Spinal cord (tissue), 10 donors: ENCODE measurements around the gene NTRK2. TPM values are rescaled to one million over a fixed set of nuclear protein-coding genes. Genes with fewer than 3 reads are reported as not detected.

Experiments used
- DNase-seq, 6 donors: peaks; one replicate each; pipeline versions ENCODE4 v3.0.0 to v3.0.0-alpha.2; 2013 to 2015; ENCODE audit warnings: low spot score in 6 of 6, low read depth in 4 of 6
- H3K27ac ChIP-seq: one replicate; pipeline ENCODE4 v1.5.1; 2013; ENCODE audit warnings: low read depth, low read length, control low read depth
- H3K27me3 ChIP-seq: one replicate; pipeline ENCODE4 v1.6.1; 2013; ENCODE audit warnings: low read length; ENCODE audit not compliant: control insufficient read depth, insufficient read depth
- H3K36me3 ChIP-seq: one replicate; pipeline ENCODE4 v1.6.1; 2013; ENCODE audit warnings: low read length; ENCODE audit not compliant: control insufficient read depth, insufficient read depth
- H3K4me1 ChIP-seq: one replicate; pipeline ENCODE4 v1.6.1; 2013; ENCODE audit warnings: low read length; ENCODE audit not compliant: control insufficient read depth, insufficient read depth
- H3K4me3 ChIP-seq: one replicate; pipeline ENCODE4 v1.5.1; 2013; ENCODE audit warnings: low read depth, low read length, control low read depth
- H3K9me3 ChIP-seq: one replicate; pipeline ENCODE4 v1.6.1; 2013; ENCODE audit warnings: low read length; ENCODE audit not compliant: control insufficient read depth, insufficient read depth
- WGBS: methylation state at CpG from one replicate; pipeline ENCODE4 v1.1.5; 2013; ENCODE audit warnings: missing lambda C conversion rate; ENCODE audit not compliant: insufficient coverage; 5-methylcytosine and 5-hydroxymethylcytosine counted together
- polyA plus RNA-seq, 2 donors: library from polyadenylated mRNA; unstranded; fragments of 120-200 nt; gene quantifications; one replicate each; pipeline ENCODE4 v1.2.1, GENCODE V29; 2013; ENCODE audit not compliant: insufficient read length in 2 of 2
- total RNA-seq, 2 donors: library from RNA; depleted of rRNA in 1 of 2; stranded (reverse); fragments of 120-200 nt in 1 of 2; fragments of >200 nt in 1 of 2; gene quantifications; one replicate each; pipeline versions ENCODE4 v1.2.3 to v1.2.4, GENCODE V29; 2013 to 2014
- donor health status: healthy.

The NTRK2 gene
- total and polyA plus RNA-seq, 4 donors: 119 to 185 (median 146) TPM

DNA sequence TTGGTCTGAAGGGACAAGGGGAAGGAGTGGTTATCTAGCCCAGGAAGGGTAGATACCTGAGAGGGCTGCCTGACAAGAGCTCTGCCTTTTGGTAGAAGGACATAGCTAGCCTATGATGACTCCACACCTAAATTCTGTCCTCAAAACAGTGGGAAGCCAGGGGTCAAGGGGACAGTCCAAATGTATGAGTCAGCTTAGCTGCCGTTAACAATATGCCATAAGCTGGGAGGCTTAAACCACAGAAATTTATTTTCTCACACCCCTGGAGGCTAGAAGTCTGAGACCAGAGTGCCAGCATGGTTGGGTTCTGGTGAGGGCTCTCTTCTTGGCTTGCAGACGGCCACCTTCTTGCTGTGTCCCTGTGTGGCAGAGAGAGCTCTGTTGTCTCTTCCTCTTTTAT lies 306.4 kb downstream of the NTRK2 start:
- WGBS: no CpG with 5 or more reads among the region's 2 CpGs

DNA sequence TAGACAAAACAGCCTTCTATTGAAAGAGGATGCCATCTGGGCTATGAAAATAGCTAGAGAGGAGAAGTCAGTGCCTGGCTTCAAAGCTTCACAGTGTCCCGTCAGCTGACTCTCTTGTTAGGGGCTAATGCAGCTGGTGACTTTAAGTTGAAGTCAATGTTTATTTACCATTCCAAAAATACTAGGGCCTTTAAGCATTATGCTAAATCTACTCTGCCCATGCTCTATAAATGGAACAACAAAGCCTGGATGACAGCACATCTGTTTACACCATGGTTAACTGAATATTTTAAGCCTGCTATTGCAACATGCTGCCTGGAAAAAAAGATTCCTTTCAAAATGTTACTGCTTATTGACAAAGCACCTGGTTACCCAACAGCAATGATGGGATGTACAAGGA lies 309.1 kb downstream of the NTRK2 start:
- Histone ChIP-seq H3K27ac (no peak overlapping the region), H3K36me3 (no peaks in the 10 kb centered on the region), H3K9me3 (peaks cover 2% of the 10 kb centered on the region), H3K27me3 (no peaks in the 10 kb centered on the region), H3K4me3 (no peak overlapping the region), H3K4me1 (peaks cover 12% of the 10 kb centered on the region)
- no peak for DNase-seq
- no CpG with 5 or more reads among the region's 1 CpG for WGBS

More for the DNA sequence above, 306.4 kb downstream of the NTRK2 start:
- no peak overlapping the region for H3K4me3 ChIP-seq
- DNase-seq: no peak
- H3K9me3 ChIP-seq: peaks cover 2% of the 10 kb centered on the region
- H3K27ac ChIP-seq: peak overlapping the region; percentile 90
- peaks cover 12% of the 10 kb centered on the region for H3K4me1 ChIP-seq
- no peaks in the 10 kb centered on the region for H3K27me3 ChIP-seq
- H3K36me3 ChIP-seq: no peaks in the 10 kb centered on the region

DNA sequence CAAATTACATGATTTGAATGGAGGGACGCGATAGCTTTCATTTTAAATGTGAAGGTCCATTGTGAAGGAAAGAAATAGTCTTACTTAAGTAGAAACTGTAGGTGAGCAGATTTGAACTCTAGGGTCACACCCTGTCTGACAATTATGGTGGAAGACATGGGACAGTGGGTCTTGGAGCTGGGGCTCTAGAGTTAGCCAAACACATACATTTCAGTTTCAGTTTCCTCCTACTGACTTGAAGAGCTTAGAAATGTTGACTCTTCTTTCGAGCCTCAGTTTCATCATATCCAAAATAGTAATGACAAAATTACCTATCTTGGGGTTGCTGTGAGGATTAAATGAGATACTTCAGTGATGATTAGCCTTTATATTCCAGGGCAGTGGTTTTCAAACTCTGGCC lies 314.2 kb downstream of the NTRK2 start:
- DNase-seq: no peak
- no peak overlapping the region for H3K4me3 ChIP-seq
- H3K4me1 ChIP-seq: peaks cover 4% of the 10 kb centered on the region
- H3K9me3 ChIP-seq: no peaks in the 10 kb centered on the region
- WGBS: no CpG with 5 or more reads among the region's 3 CpGs
- no peaks in the 10 kb centered on the region for H3K36me3 ChIP-seq
- H3K27me3 ChIP-seq: no peaks in the 10 kb centered on the region
- H3K27ac ChIP-seq: no peak overlapping the region

DNA sequence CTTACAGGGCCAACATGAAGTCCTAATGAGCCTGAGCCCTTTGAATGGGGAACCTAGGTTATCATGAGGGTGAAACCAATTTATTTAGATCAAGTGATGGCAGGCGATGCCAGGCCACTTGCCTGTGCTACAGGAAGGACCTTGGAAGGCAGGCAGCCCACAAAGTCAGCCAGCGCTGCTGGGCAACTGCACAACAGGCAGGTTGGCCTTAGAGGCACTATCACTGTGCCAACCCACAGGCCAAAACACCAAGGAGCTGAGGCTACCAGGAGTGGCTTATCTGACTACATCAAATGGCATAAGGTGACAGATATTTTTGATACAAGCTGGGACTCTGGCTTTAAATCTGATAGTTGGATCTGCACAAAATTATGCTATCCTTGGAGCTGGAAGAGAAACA lies 319.1 kb downstream of the NTRK2 start:
- WGBS: 85% methylated on average over 2 of the region's 2 CpGs
- Histone ChIP-seq H3K4me1 (peaks cover 30% of the 10 kb centered on the region), H3K27ac (peak overlapping the region; percentile 67), H3K9me3 (no peaks in the 10 kb centered on the region), H3K4me3 (no peak overlapping the region), H3K36me3 (no peaks in the 10 kb centered on the region), H3K27me3 (no peaks in the 10 kb centered on the region)
- DNase-seq: peak in 1 of 6 donors; percentile 48

DNA sequence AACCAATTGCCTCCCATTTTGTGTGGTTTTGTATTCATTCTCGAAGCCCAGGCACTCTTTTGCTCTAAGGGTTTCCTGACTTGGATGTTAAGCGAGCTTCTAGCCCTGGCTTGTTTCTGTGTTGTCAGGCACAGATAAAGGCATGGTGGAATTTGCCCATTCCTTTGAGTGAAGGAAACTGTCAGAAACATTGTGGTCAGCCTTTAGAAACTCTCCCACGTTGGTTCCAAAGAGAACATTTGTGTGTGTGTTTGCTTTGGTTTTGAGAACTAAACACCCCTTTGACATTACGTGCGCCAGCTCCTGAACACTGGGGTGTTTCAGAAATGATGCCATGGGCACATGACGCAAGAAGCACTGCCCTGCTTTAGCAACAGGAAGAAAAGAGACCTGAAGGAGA lies 320.9 kb downstream of the NTRK2 start:
- DNase-seq: peak; percentile 57 to 91 (median 75)
- Histone ChIP-seq H3K27ac (peak overlapping the region; percentile 91), H3K4me1 (peaks cover 30% of the 10 kb centered on the region), H3K4me3 (no peak overlapping the region), H3K36me3 (no peaks in the 10 kb centered on the region), H3K27me3 (no peaks in the 10 kb centered on the region), H3K9me3 (no peaks in the 10 kb centered on the region)
- WGBS: no CpG with 5 or more reads among the region's 6 CpGs

DNA sequence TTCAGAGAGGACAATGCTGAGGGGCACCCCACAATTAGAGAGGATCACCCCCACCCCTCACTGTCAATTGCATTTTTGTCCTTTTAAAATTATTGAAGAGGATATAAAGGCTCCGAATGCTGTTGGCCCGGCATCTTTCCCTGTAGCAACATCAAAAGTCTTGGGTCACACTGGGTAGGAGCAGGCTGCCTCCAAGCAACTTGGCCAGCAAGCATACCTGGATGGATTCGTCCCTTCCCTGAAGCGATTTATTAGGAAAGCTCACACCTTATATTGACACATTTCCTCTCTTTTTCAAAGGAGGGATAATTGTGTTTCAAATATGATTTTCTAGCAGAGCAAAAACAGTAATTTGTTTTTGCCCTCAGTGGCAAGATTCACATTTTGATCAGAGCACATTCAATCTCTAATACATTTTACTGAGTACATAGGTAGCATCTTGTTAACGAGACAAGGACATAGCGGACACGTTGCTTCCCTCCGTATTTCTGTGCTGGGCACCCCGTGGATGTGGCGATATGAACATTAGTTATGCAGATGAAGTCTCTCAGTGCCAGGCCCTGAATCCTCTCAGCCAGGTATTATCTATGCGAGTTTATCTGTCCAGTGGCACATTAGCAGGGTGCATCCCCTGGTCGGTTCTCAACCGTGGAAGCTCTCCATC lies 321.5 kb downstream of the NTRK2 start:
- peak in 2 of 6 donors; percentile 26 to 49 for DNase-seq
- H3K27ac ChIP-seq: peak overlapping the region; percentile 91
- H3K9me3 ChIP-seq: no peaks in the 10 kb centered on the region
- H3K4me3 ChIP-seq: no peak overlapping the region
- H3K27me3 ChIP-seq: no peaks in the 10 kb centered on the region
- 26% methylated on average over 8 of the region's 13 CpGs for WGBS
- peaks cover 30% of the 10 kb centered on the region for H3K4me1 ChIP-seq
- H3K36me3 ChIP-seq: no peaks in the 10 kb centered on the region

DNA sequence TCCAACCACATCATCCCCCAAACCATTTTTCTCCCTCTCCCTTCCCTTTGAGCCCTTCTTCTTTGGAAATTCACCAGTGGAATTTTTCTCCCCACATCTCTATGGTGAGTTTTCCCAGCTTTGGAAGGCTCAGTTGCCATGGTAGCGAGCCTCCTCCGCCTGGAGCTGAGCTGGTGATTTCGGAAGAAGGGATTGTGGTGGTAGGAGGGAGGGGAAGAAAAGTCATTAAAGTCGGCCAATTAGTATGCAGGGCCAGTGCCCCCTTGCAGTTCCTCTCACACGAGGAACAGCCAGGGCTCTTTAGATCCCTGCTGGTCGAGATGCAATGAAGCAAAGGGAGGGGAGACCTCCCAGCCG lies 322.0 kb downstream of the NTRK2 start:
- Histone ChIP-seq H3K4me3 (no peak overlapping the region), H3K27ac (peak overlapping the region; percentile 91), H3K9me3 (no peaks in the 10 kb centered on the region), H3K36me3 (no peaks in the 10 kb centered on the region), H3K27me3 (no peaks in the 10 kb centered on the region), H3K4me1 (peaks cover 34% of the 10 kb centered on the region)
- 11% methylated on average over 6 of the region's 7 CpGs for WGBS
- DNase-seq: peak; percentile 67 to 95 (median 78)

DNA sequence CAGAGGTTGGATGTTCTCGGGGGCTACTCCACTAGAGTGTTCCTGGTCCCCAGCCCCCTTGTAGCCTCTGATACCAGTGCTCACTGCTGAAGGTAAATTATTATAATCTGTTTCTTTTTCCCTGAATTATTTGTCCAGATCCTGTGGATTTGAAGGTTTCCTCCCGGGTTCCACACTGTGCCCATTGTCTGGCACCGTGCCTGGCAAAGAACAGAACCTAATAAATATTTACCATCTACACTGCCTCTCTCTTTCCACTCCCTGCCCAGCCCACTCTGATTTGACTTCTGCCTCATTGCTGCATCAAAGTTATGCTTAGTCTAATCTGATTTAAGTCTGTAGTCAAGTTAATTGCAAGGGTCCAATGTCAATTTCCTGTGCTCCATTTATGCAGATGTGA lies 322.9 kb downstream of the NTRK2 start:
- Histone ChIP-seq H3K9me3 (no peaks in the 10 kb centered on the region), H3K36me3 (no peaks in the 10 kb centered on the region), H3K27ac (peak overlapping the region; percentile 91), H3K4me1 (peaks cover 39% of the 10 kb centered on the region), H3K27me3 (no peaks in the 10 kb centered on the region), H3K4me3 (no peak overlapping the region)
- peak in 1 of 6 donors; percentile 51 for DNase-seq
- WGBS: 40% methylated on average over 2 of the region's 3 CpGs

DNA sequence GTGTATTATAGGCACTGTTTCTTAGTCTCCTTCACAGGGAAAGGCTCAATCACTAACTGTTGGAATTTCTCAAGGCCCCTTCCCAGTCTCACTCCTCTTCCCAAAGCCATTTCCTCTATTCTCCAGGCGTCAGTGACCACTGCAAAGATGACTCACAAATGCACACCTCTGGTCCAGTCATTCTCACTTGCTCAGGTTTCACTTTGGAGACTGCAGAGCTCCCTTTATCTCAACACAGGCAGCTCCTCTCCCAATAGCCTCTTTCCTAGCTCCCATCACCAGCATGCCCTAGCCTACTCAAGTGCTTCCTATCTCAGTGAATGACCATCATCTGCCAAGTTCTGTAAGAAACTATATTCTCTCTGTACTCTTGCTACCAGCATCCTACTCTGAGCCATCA lies 323.6 kb downstream of the NTRK2 start:
- no peaks in the 10 kb centered on the region for H3K36me3 ChIP-seq
- 68% methylated on average over 1 of the region's 1 CpG for WGBS
- no peak overlapping the region for H3K4me3 ChIP-seq
- peak overlapping the region; percentile 10 for H3K27ac ChIP-seq
- H3K4me1 ChIP-seq: peaks cover 46% of the 10 kb centered on the region
- no peaks in the 10 kb centered on the region for H3K9me3 ChIP-seq
- no peak for DNase-seq
- no peaks in the 10 kb centered on the region for H3K27me3 ChIP-seq

DNA sequence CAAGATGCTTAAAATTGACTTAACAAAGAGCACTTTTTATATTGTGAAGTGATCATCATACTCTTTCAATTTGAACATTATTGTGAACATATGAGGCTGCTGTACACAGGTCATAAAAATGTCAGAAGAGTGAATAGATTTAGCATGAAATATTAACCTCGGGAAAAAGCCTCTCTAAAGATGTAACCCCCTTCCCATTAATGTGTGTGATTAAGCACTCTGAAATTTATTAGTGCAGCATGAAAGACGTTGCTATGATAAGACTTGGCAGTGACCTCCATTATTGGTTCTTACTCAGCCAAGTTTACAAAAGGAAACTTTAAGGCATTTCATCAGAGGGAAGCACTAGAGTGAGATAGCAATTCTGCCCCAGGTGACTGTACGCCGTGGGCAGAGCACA lies 326.5 kb downstream of the NTRK2 start:
- Histone ChIP-seq H3K36me3 (no peaks in the 10 kb centered on the region), H3K4me3 (no peak overlapping the region), H3K4me1 (peaks cover 38% of the 10 kb centered on the region), H3K9me3 (peaks cover 6% of the 10 kb centered on the region), H3K27ac (peak overlapping the region; percentile 1), H3K27me3 (no peaks in the 10 kb centered on the region)
- WGBS: 43% methylated on average over 2 of the region's 4 CpGs
- peak in 1 of 6 donors; percentile 25 for DNase-seq
